HS-27A (cell line): ENCODE measurements around the gene XDH.

Experiments used
- DNase-seq: peaks from one replicate; pipeline ENCODE4 v3.0.0-alpha.2; 2012; ENCODE audit warnings: low read depth, missing footprints

The XDH gene

DNA sequence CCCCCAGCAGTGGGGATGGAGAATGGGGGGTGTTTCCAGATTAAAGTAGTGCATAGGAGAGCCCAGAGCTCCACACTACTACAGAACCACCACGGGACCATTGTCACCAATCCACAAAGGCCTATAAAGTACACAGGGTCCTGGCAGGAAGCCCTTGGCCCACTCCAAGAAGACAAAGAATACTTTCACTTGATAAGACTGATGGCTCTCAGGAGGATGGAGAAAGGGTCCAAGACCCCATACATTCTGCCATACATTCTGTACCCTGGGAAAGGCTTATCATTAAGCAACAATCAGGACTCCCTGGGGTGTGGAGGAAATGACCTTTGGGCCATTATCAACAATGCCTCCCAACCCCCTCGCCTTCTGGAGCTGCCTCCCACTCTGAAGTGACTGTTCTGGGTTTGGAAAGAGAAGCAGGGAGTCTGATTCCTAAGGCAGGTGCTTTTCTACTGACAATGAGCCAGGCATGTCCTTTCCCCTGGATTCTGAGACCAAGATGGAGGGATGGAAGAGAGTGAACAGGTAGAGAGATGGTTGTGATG lies 85.4 kb downstream of the XDH start:
- no peak for DNase-seq

- no peak for DNase-seq
These were observed 86.5 kb downstream of the XDH start for GRCh38 chr2:31328026-31328425.

DNA sequence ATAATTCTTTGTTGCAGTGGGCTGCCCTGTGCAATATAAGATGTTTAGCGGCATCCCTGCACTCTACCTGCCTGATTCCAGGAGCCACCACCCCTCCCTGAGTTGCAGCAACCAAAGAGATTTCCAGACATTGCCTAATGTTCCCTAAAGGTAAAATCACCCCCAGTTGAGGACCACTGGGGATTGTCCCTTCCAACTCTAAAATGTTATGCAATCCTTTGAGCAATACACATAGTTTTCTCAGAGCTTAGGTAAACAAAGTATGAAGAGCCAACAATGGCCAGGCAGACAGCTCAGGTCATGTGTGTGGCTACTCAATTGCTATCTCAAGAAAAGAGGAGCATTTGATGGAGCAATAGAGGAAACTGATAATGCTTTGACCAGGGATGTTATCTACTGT lies 87.0 kb downstream of the XDH start:
- no peak for DNase-seq

- DNase-seq: no peak
These were observed 90.4 kb downstream of the XDH start for GRCh38 chr2:31324016-31324633.

- no peak for DNase-seq
These were observed 92.2 kb downstream of the XDH start for GRCh38 chr2:31322371-31322770.

GRCh38 chr2:31319406-31320175 lies 95.0 kb downstream of the XDH start:
- DNase-seq: no peak

GRCh38 chr2:31318361-31319336 lies 95.9 kb downstream of the XDH start:
- no peak for DNase-seq

DNA sequence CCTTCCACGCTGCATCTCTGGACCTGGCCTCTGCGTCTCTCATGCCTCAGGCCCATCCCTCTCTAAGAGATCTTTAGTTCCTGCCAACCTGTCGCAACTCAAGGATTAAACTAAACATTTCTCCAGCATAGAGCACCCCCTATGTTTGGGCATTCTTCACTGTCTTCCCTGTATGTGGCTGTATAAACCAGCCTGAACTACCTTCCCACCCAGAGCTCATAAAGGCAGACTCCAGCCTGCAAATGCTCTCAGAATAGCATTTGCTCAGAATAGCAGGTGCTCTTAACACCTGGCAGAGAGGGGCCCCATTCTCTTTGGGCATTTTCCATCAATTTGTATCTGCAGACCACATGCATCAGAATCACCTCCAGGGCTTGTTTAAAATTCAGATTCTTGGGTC lies 97.1 kb downstream of the XDH start:
- no peak for DNase-seq

- DNase-seq: no peak
These were observed 99.8 kb downstream of the XDH start for GRCh38 chr2:31314761-31315160.

GRCh38 chr2:31312898-31313297 lies 101.6 kb downstream of the XDH start:
- no peak for DNase-seq

DNA sequence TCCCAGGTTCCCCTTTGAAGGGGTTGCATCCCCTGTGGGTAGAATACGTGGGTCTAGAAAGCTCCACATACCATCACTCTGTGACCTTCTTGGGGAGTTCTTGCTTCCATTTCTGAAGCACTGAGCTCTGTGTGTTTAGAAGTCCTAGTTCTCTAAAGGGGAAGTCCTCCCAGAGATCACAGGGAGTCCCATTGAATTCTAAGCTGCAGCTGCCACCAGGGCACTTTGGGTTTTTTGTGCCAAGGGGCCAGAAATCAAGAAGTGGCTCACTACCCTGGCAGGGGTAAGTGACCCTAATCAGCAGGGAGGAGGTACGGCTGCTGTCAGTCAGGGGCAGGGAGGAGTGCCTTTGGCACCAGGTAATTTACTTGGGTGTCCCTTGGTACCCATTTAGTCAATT lies 109.7 kb downstream of the XDH start:
- no peak for DNase-seq

DNA sequence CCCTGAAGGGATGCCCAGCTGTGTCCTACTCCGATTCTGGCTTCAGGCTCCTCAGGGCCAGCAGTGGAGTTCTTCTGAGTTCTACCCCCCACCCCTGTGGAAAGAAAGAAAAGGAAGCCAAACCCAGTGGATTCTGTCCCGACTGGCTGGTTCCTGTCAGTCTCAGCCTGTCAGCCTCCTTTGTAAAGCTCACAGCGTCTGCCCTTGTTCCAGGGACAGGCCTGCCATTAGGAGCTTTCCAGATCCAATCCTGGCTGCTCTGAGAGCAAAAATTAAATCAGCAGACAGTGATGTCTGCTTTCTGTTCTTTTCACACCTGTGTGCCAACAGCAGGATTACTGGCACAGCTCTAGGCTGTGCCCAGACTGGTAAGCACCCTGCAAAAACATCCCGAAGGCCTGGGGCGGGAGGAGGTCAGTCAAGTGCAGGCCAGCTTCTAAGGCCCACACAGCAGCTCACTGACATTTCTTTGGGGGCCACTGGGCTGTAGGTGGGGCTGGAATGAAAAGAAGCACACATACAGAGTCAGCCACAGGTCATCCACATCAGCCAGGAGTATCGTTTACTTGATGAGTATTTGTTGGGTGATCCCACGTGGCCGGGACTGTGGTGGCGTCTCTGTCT lies 111.5 kb downstream of the XDH start:
- no peak for DNase-seq

GRCh38 chr2:31300309-31300708 lies 114.2 kb downstream of the XDH start:
- no peak for DNase-seq

DNA sequence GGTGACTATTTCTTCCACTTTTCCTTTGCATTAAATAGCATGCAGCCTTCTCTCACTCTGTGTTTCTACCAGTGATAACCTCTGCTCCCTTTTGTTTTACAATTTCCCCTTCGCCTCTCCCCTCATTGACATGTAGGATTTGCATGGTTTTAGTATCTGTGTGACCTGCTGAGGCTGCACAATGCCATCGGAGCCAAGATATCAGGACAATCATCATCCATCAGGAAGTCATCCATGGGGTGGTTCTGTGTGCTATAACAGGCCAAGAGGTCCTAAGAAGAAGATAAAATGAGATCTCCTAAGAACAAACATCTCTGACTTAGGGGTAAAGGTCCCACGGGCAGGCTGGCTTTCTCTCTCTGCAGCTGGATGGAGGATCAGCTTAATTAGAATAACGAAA lies 115.0 kb downstream of the XDH start:
- no peak for DNase-seq

- DNase-seq: no peak
These were observed 116.8 kb downstream of the XDH start for GRCh38 chr2:31297751-31298150.

GRCh38 chr2:31296641-31297287 lies 117.8 kb downstream of the XDH start:
- no peak for DNase-seq

- no peak for DNase-seq
These were observed 120.3 kb downstream of the XDH start for GRCh38 chr2:31294196-31294595.

- DNase-seq: no peak
These were observed 126.9 kb downstream of the XDH start for GRCh38 chr2:31287654-31288053.

GRCh38 chr2:31286961-31287550 lies 127.5 kb downstream of the XDH start:
- no peak for DNase-seq

GRCh38 chr2:31286230-31286629 lies 128.3 kb downstream of the XDH start:
- no peak for DNase-seq
